ENCODE results near the gene CPNE1. TPM values are rescaled to one million over a fixed set of nuclear protein-coding genes. Genes with fewer than 3 reads are reported as not detected.

Gene CPNE1
- total RNA-seq, 1 experiment from 2014 or later = 194 TPM

DNA sequence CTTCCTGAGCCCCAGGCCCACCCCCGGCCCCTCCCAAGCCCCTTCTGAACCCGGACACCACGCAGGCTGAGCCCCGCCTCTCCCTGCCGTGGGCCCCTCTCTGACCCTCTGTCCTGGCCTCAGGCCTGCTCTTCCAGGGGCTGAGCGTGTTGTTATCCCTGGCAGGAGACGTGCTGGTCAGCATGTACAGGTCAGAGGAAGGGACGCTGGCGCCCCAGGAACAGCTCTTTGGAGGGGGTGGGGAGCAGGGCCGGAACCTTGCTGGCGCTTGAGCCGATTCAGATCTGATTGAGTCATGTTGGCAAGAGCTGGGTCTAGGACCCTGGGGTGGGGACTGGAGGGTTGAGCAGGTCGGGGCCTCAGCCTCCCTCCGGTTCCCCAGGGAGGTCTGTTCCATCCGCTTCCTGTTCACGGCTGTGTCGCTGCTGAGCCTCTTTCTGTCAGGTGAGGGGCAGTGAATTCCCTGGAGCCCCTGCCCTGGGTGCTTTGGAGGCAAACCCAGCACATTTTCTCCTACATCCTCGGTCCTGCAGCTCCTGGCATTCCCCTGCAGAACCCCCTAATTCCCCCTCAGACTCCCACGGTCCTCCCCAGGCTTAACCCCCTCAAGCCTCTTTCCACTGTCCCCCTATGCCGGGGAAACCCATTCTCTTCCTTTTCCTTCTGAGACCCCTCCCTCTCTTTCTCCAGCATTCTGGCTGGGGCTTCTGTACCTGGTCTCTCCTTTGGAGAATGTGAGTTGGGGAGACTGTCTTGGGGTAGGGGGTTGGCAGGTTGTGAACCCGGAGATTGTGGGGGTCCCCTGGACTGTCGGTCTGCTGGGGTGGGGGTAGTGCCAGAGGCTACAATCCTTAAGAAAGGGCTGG lies 47.1 kb downstream of the CPNE1 start:
- H3K36me3 Mint-ChIP-seq (ENCODE audit: insufficient read depth, unreplicated experiment) = peaks cover 18% of the 10 kb centered on the region

GRCh38 chr20:35616465-35617396 lies 48.0 kb downstream of the CPNE1 start:
- CTCF ChIA-PET = interaction anchor here (0.5 to 0.9 kb wide), 3 partner anchors 13 to 586 kb away, joined by 3 to 4 read pairs (median 4); no protein-coding TSS in a partner anchor
- POLR2A ChIA-PET = interaction anchor here (0.6 to 6.8 kb wide), 20 partner anchors 10 to 522 kb away, joined by 3 to 124 read pairs (median 4); partner anchors contain the start of genes CPNE1, ERGIC3, MMP24OS and NFS1
- BruUV-seq (replicated peaks) = no TSS peak

More for the DNA sequence above, 47.1 kb downstream of the CPNE1 start:
- H3K27ac Mint-ChIP-seq (ENCODE audit: low read depth, unreplicated experiment) = peak overlapping the region; percentile 86
- TF ChIP-seq, protein P1, sequence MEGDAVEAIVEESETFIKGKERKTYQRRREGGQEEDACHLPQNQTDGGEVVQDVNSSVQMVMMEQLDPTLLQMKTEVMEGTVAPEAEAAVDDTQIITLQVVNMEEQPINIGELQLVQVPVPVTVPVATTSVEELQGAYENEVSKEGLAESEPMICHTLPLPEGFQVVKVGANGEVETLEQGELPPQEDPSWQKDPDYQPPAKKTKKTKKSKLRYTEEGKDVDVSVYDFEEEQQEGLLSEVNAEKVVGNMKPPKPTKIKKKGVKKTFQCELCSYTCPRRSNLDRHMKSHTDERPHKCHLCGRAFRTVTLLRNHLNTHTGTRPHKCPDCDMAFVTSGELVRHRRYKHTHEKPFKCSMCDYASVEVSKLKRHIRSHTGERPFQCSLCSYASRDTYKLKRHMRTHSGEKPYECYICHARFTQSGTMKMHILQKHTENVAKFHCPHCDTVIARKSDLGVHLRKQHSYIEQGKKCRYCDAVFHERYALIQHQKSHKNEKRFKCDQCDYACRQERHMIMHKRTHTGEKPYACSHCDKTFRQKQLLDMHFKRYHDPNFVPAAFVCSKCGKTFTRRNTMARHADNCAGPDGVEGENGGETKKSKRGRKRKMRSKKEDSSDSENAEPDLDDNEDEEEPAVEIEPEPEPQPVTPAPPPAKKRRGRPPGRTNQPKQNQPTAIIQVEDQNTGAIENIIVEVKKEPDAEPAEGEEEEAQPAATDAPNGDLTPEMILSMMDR (IDR thresholded peaks at IDR 0.05; ENCODE audit: unreplicated experiment) = no peak
- H3K4me3 Mint-ChIP-seq (ENCODE audit: unreplicated experiment) = peak overlapping the region; percentile 87
- POLR2A ChIA-PET = interaction anchor here (0.6 to 6.8 kb wide), 11 partner anchors 11 to 162 kb away, joined by 3 to 124 read pairs (median 4); partner anchors contain the start of genes CEP250, CPNE1, ERGIC3 and RBM12
- no peaks in the 10 kb centered on the region for H3K27me3 Mint-ChIP-seq (ENCODE audit: insufficient read depth, unreplicated experiment)
- intact Hi-C loops (cut with micrococcal nuclease) = loop anchor here (5.0 to 10.0 kb wide), 2 partner anchors 45 to 103 kb away; partner anchors contain the start of genes CPNE1 and RBM12
- DNase-seq (ENCODE audit: unreplicated experiment) = peak; percentile 70
- H3K4me1 Mint-ChIP-seq (ENCODE audit: insufficient read depth, unreplicated experiment) = peaks cover 12% of the 10 kb centered on the region
- CTCF ChIA-PET = interaction anchor here (0.5 to 1.7 kb wide), 4 partner anchors 75 to 585 kb away, joined by 3 to 6 read pairs (median 4); partner anchors contain the start of gene ERGIC3
- no peaks in the 10 kb centered on the region for H3K9me3 Mint-ChIP-seq (ENCODE audit: unreplicated experiment)
- no TSS peak for BruUV-seq (replicated peaks)

DNA sequence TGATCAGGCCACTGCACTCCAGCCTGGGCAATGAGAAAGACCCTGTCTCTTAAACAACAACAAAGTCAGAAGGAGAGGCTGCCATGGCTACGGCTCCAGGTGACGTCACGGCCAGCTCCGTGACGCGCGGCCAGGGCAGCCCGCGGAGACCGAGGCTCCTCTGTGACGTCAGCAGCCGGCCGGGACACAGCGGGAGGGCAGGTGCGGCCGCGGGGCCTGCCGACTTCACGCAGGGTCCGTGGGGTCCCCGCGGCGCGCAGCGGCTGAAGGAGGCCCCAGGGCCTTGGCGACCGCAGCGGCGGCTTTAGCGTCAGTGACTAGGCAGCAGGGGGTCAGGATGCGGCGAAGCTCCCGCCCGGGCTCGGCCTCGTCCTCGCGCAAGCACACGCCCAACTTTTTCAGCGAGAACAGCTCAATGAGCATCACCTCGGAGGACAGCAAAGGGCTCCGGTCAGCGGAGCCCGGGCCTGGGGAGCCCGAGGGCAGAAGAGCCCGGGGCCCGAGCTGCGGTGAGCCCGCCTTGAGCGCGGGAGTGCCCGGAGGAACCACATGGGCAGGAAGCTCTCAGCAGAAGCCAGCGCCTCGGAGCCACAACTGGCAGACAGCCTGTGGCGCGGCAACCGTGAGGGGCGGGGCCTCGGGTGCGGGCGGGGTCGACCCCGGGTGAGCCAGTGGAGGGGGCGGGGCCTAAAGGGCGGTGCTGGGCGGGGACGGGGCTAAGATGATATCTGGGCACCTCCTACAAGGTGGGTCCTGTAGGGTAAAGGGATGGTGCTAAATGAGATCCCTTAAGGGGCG lies 48.8 kb downstream of the CPNE1 start, which contains the start of gene SPAG4:
SPAG4 (plus strand) TSS at position 163 of the 798 bp plus-strand sequence; CDS start at position 338, 175 bp downstream.
- H3K9me3 Mint-ChIP-seq (ENCODE audit: unreplicated experiment) = no peaks in the 10 kb centered on the region
- BruUV-seq (replicated peaks) = no TSS peak
- peaks cover 12% of the 10 kb centered on the region for H3K4me1 Mint-ChIP-seq (ENCODE audit: insufficient read depth, unreplicated experiment)
- H3K36me3 Mint-ChIP-seq (ENCODE audit: insufficient read depth, unreplicated experiment) = peaks cover 16% of the 10 kb centered on the region
- intact Hi-C loops (cut with micrococcal nuclease) = loop anchor here (5.0 to 10.0 kb wide), 2 partner anchors 46 to 101 kb away; partner anchors contain the start of genes CPNE1 and RBM12
- ChIA-PET POLR2A (interaction anchor here (0.5 to 6.8 kb wide), 19 partner anchors 9 to 713 kb away, joined by 3 to 124 read pairs (median 3); partner anchors contain the start of genes CPNE1, ERGIC3, MMP24OS and NFS1), CTCF (interaction anchor here (0.6 to 1.2 kb wide), 3 partner anchors 12 to 338 kb away, joined by 3 to 4 read pairs (median 3); no protein-coding TSS in a partner anchor)
- peak within 1 kb of the TSS; percentile 86 for H3K27ac Mint-ChIP-seq (ENCODE audit: low read depth, unreplicated experiment)
- H3K4me3 Mint-ChIP-seq (ENCODE audit: unreplicated experiment) = peak within 1 kb of the TSS; percentile 87
- TF ChIP-seq, protein P1 (IDR thresholded peaks at IDR 0.05; ENCODE audit: unreplicated experiment) = no peak
- H3K27me3 Mint-ChIP-seq (ENCODE audit: insufficient read depth, unreplicated experiment) = no peaks in the 10 kb centered on the region
- DNase-seq (ENCODE audit: unreplicated experiment) = peak; percentile 100

More at GRCh38 chr20:35616465-35617396, 48.0 kb downstream of the CPNE1 start:
- Mint-ChIP-seq H3K9me3 (ENCODE audit: unreplicated experiment) (no peaks in the 10 kb centered on the region), H3K4me3 (ENCODE audit: unreplicated experiment) (peak overlapping the region; percentile 87), H3K27me3 (ENCODE audit: insufficient read depth, unreplicated experiment) (no peaks in the 10 kb centered on the region), H3K4me1 (ENCODE audit: insufficient read depth, unreplicated experiment) (peaks cover 12% of the 10 kb centered on the region), H3K27ac (ENCODE audit: low read depth, unreplicated experiment) (peak overlapping the region; percentile 86), H3K36me3 (ENCODE audit: insufficient read depth, unreplicated experiment) (peaks cover 18% of the 10 kb centered on the region)
- intact Hi-C loops (cut with micrococcal nuclease) = loop anchor here (5.0 to 10.0 kb wide), 2 partner anchors 46 to 102 kb away; partner anchors contain the start of genes CPNE1 and RBM12
- peak; percentile 87 for DNase-seq (ENCODE audit: unreplicated experiment)
- TF ChIP-seq, protein P1 (IDR thresholded peaks at IDR 0.05; ENCODE audit: unreplicated experiment) = no peak

All from MCF 10A (cell line).